ENCODE data around the gene CDKL4.
"Not testable (repeated sequence)": the region's sequence is repeated elsewhere in the genome, so short reads cannot be mapped to it uniquely, and the experiment has no call there.

The CDKL4 gene

DNA sequence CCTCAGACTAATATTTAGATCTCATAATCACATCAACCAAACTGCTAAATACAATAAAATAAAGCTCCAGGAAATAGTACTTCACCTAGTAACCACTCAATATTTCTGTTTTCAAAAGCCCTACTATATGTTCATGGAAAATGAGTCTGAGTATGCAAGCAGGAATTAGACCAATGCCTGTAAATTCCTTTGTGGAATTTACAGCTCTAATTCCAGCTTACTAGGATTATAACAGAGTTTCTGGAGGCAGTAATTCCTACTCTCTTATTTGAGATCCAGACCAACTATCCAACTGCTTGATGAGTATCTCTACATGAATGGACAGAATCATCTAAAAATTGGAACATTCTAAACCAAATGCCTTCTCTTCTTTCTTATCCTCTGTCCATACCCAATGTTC is 11.6 kb downstream of the CDKL4 start:
- no peak for DNase-seq (ENCODE audit: low read depth in 2 of 2)

DNA sequence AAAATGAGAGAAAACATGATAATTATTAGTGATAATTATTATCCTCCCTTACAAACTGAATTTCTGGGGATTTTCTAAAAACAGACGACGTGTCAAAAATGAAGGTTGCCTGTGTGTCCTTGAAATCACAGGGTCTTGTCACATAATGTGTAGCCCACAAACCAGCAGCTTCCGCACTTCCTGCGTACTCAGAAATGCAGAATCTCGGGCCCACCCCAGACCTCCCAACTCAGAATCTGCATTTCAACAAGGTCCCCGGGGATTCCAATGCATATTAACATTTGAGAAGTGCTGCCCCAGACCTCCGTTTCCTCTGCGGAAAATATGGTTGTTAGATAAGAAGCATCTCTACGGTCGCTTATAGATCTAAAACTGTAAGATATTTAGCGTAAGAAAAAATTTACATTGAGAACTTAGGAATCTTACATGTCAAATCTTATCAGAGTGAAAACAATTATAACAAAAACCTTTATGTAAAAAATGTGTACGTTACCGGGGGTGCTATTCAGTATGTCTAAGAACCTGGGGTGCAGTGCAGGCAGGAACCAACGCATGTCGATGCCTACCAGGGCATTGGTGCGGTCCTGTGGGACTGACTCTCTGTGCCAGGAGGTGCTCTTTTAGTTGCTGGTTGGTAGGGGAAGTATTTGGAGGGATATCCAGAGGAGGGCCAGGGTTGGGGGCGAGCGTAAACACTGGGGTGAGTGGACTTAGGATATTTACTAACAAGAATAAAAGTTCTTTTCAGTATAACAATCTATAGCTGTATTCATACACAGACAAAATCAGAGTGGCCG is 15.2 kb downstream of the CDKL4 start:
- DNase-seq (ENCODE audit: low read depth in 2 of 2), result no peak

DNA sequence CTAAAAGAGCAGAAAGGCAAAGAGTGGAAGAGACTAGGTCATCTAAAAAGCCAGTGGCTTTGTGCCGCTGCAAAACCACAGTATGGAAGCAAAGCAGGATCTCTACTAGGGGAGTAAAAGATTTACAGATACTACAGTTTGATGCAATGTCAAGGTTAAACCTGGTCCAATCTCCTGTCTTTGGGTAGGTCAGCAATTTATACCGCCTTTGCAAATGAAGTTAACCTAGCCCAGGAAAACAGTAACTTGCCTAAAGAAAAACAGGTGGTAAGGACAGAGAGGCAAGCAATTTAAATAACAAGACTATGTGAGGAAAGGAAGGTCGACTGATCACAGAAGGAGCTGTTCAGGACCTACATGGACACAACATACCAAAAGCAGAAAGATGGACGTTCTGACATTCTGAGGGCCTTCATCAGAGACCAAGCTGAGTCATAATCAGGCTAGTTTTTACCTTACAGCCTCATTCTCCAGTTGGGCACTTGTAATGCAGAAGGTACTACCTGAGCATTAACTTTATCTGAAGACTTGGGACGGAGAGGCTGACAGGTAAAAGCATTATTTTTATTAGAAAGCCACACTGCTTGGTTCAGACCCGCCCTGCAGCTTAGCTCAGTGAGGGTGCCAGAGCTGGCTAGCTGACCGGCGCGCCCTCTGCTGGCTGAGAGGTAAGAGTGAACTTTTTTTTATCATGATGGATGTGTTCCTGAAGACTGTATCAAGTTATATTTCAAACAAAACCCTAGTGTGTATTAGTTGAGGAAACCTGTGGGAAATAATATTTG is 15.9 kb downstream of the CDKL4 start:
- DNase-seq (ENCODE audit: low read depth in 2 of 2), result peak; percentile 70 to 79

DNA sequence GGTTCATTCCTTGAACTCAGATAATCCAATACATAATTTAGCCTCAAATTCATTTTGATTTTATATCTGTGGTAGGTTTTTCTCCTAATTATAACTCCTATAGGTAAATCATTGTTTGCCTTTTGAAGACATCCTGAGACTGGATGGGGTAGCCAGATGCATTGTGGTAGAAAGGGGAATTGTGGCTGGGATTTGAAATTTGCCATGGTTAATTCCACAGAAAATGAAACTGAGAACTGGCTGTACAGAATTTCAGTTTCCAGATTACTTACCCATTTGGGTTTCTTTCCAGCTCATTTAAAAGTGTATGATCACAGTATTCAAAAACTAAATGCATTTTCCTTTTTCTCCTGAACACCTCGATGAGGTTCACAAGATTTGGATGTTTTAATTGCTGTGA is 18.2 kb downstream of the CDKL4 start:
- no peak for DNase-seq (ENCODE audit: low read depth in 2 of 2)

DNA sequence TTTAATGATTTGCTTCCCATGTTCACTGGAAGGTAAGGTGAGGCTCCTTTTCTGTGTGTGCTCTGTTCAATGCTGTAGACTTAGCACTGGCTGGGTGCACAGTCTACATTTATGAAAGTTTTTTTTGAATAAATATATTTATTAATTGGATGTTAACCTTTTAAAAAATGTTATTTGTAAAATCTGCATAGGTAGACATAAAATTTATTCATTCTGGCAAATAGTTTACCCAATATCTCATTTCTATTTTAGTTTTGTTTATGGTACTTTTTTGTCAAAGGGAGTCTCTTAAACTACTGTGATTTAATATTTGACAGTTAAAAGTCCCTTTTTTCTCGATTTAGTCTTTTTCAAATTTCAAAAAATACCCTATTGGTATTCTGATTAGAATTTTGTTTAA is 19.9 kb downstream of the CDKL4 start:
- DNase-seq (ENCODE audit: low read depth in 2 of 2), result no peak

DNA sequence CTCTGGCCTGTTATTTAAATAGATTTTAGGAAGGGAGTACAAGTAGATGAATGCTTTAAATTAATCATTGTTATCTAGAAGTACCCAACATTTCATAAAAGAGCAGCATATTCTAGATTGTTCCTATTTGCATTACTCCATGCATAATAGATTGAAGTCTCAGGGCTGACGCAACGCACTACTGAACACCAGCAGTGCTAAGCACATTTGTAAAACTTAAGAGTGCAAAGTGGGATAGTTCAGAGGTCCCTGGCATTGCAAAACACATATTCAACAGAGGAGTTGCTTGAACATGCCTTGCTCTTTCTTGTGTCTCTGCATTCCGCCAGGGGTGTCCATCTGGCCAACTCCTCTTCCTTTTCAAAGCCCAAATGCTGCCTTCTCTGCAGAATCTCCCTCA is 22.3 kb downstream of the CDKL4 start:
- no peak for DNase-seq (ENCODE audit: low read depth in 2 of 2)

DNA sequence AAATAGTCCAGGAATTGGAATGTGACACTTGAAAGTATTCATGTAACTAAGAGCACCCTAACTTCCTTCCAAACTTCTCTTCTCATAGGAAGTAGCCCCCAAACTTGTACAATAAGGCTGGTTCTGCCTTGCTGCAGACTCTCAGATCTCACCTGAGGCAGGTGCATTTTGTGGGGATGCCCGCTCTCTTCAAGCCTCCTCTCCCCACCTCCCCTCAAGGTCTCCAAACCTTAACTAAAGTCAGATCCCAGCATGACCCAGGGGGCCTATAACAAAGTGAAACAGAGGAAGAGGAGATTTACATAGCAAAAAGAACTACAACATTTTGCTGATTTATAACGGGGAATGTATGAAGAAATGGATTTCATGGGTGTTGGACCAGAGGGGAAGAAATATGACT is 23.6 kb downstream of the CDKL4 start:
- DNase-seq (ENCODE audit: low read depth in 2 of 2), result no peak

DNA sequence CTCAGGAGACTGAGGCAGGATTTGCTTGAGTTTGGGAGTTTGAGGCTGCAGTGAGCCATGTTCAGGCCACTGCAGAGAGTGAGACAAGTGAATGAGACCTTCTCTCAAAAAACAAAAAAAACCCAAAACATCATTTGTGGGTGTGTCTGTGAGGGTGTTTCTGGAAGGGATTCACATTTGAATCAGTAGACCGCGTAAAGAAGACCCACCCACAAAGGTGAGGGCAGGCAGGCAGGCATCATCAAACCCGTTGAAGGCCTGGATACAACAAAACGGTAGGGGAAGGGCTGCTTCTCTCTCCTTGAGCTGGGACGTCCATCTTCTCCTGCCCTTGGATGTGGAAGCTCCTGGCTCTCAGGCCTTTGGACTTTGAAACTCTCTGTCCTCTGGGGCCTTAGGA is 25.4 kb downstream of the CDKL4 start:
- no peak for DNase-seq (ENCODE audit: low read depth in 2 of 2)

DNA sequence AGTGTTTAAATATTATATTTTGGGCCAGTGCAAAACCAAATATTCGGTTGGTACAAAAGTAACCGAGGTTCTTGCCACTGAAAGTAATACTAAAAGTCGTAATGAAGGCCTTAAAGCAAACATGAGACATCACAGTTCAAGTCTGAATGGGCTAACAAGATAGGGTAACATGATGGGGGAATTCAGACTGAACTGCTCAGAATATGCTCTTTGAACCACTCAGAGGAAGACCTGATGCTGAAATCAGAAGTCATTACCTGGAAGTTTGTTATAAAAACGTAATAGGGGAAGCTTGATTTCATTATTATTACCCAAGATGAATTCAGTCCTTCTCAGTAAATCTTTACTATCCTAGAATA is 26.6 kb downstream of the CDKL4 start:
- no peak for DNase-seq (ENCODE audit: low read depth in 2 of 2)

DNA sequence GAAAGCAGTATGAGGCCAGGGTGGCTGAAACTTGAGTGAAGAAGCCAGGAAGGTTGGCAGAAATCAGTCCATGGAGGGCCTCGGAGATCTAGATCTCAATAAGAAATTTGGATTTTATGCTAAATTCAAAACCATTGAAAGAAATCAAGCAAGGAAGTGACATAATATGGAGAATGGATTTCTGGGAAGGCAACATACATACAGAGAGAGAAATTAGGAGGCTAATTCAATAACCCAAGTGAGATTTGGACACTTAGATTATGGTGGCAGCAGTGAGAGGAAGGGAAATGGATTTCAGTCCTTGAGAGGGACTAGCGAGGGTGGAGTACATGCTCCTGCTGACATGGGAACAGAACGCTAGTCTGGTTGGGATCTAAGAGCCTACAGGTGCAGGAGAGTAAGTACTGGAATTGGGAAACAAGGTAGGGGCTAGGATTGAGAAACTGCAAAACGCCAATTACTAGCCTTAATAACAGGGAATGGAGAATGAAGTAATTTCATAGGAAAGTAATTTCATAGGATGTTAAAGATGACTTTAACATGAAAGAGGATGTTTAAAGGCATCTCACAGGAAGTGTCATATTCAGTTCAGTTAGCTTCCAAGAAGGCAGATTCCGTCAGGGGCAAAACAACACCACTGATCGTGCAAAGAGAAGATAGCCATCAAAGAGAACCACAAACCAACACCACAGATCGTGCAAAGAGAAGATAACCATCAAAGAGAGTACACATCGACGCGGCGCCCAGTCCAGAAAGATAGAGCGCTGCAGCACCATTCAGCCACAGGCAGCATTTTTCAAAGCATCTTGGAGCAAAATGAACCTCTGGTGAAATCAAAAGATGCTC is 27.2 kb downstream of the CDKL4 start:
- DNase-seq (ENCODE audit: low read depth in 2 of 2), result peak; percentile 31 to 40

DNA sequence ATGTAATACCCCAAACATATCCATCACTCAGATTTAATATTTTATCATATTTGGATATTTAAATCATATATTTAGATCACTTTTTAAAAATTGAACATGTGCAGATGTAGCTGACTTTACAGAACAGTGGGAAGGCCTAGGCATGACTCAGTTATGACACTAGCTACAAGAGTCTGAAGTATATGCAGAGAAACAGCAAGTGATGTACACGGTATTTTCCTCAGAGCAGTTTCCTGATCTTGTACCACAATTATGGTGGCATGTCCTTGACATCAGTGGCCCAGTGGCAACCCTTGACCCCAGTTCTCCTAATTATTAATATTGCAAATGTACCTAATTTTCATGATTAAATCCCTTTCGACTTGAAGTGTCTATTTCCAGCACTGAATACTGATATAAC is 28.2 kb downstream of the CDKL4 start:
- DNase-seq (ENCODE audit: low read depth in 2 of 2), result no peak

DNA sequence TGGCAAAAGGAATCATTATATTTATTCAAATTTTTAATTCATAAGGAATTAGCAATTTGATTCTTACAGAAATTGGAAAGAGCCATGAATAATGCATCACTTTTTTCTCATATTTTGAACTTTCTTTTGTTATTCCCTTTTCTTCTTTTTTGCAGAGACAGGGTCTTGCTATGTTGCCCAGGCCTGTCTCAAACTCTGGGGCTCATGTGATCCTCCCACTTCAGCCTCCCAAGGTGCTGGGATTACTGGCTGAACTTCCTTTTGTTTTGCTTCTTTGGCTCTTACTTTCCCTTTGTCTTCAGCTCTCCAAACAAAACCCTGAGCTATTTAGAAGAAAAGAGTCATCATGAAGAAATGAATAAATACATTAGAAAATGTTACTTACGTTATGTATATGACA is 30.8 kb downstream of the CDKL4 start:
- no peak for DNase-seq (ENCODE audit: low read depth in 2 of 2)

DNA sequence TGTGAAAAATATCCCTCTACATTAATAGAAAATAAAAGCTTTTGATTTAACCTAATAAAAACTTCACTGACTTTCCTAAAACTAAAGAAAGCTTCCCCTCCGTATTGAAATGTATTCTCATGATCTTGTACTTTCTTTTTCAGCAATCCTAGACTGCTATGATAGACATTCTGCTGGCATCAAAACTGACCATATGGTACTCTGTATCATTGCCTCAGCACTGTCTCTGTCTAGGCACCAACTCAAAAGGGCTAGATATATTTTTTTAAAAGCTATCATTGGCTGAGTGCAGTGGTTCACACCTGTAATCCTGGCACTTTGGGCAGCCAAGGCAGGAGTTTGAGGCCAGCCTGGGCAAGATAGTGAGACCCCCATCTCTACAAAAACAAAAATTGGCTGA is 32.9 kb downstream of the CDKL4 start:
- DNase-seq (ENCODE audit: low read depth in 2 of 2), result no peak

DNA sequence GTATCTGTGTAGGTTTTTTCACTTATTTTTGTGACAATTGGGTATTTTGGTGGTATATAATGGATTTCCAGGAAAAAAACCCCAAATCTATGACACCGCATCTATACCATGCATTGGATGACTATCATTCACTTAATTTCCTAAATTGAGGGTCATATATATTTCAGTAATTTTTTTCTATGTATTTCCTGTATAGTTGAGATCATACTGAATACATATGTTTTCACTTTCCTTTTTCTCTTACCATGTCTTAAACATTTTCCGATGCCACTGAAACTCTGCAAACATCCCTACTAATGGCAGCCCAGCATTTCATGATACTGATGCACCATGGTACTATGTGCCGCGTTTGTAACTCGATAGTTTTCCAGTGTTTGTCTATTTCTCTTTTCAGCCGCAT is 40.4 kb downstream of the CDKL4 start:
- DNase-seq (ENCODE audit: low read depth in 2 of 2), result no peak

DNA sequence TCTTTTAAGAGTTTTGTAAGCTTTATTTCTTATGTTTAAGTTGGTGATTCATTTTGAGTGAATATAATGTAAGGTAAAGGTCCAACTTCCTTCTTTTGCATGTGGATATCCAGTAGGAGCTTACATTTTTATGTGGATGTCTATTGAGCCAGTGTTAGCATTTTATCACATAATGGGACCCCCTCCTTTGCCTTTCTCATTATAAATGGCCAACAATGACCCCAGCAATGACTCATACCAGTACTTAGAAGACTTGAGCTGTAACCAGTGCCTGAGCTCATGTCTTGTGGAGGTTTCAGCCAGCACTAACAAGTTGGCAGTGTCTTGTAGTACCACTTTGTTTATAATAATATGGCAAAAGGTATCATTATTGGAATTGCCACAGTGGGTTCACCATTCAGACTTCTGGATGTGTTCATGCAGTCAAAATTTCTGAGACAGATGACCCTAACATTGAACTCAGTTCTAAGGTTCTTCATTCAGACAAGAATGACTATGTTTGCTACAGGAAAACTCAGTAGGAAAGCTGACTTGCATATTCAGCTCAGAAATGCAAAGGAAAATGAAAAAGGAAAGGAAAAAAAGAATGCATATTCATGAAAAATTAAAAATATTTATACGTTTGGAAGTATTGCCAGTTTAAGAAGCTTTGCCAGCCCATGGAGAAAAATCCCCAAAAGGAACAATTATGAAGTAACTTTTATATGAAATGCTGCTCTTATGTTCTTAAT is 41.0 kb downstream of the CDKL4 start:
- DNase-seq (ENCODE audit: low read depth in 2 of 2), result no peak

DNA sequence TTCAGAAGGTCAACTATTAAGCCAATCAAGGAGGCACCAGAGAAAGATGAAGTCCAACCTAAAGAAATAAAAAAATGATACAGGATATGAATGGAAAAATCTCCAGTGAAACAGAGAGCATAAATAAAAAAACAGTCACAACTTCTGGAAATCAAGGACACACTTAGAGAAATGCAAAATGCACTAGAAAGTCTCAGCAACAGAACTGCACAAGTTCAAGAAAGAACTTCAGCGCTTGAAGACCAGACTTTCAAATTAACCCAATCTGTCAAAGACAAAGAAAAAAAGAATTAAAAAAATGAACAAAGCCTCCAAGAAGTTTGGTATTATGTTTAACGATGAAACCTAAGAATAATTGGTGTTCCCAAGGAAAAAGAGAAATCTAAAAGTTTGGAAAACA is 46.8 kb downstream of the CDKL4 start:
- not testable (repeated sequence) for DNase-seq (ENCODE audit: low read depth in 2 of 2)

DNA sequence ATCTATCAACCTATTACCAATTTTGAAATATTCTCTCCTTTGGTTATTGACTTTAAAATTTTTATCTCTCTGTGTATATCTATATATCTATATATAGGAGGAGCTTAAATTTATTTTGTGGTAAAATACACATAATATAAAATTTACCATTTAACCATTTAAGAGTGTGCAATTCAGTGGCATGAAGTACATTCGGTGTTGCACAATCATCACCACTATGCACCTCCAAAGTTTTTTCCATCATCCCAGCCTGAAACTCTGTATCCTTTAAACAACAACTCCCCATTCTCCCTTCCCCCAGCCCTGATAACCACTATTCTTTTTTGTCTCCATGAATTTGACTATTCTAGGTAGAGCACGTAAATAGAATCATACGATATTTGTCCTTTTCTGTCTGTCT is 49.1 kb downstream of the CDKL4 start:
- no peak for DNase-seq (ENCODE audit: low read depth in 2 of 2)

DNA sequence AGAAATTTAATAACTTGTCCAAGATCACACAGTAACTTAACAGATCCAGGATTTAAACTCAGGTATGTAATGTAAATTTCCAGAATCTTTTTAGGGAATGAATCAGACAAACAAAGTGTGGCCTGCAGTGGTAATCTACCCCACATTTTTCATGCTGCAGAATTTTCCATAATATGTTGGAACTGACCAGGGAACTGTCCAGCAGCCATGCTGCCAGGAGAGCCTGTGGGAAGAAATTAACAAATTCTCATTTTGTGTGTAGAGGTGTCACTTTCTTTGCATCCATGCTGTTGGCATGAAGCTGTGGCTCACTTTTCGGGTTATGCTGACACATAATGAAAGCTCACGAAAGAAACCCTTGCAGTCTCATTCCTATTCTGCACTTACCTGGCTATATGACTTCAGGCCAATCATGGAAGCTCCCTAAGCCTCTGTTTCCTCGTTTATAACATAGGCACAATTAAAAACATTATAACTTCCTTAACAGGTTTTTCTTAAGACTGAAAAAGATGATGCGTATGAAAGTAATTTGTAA is 54.7 kb downstream of the CDKL4 start:
- DNase-seq (ENCODE audit: low read depth in 2 of 2), result no peak

DNA sequence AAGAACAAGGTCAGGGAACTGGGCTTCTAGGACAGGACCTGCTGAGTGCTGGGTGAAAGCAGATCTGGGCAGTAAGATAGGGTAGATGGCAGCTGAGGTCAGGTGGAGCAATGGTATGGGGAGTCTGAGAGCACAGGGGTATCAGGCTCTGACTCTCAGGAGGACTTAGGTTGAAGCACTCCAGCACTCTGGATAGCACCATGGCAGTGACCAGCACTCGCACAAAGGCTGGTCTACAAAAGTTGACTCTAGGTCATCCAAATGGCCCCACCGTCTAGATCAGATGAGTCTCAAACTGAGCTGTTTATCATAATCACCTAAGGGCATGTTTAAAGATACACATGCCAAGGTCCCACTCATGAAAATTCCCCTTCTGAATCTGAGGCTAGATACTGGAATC is 60.1 kb downstream of the CDKL4 start:
- no peak for DNase-seq (ENCODE audit: low read depth in 2 of 2)

DNA sequence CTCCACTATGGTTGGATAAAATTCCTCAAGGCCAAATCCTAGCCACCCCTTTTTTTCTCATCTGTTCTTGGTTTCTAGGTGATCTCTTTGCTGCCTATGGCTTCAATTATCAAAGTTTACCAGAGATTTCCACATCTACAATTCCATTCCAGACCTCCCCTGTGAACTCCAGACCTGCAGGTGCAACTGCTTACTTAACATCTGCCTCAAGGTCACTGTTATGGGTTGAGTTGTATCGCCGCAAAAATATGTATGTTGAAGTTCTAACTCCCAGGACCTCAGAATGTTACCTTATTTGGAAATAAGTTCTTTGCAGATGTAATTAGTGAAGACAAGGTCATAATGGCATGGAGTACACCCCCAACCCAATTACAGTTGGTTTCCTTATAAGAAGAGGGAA is 62.5 kb downstream of the CDKL4 start:
- no peak for DNase-seq (ENCODE audit: low read depth in 2 of 2)

Data from stimulated activated CD8-positive, alpha-beta memory T cell treated with anti-CD3 and anti-CD28 coated beads, Interleukin-2, amount 100 ng/mL, for 48 hours (primary cell).